Lower leg skin (tissue), 4 donors: ENCODE data around the gene LRFN2. TPM values are rescaled to one million over a fixed set of nuclear protein-coding genes. Genes with fewer than 3 reads are reported as not detected.

Experiments
- DNase-seq, 2 donors: peaks; one replicate each; pipeline ENCODE4 v3.0.0-alpha.2; 2019; ENCODE audit warnings: low spot score in 2 of 2
- H3K4me3 ChIP-seq: fragments of 200-600 bp; sonication (generic); 2 replicates; pipeline ENCODE4 v1.5.1; 2017; ENCODE audit warnings: mild to moderate bottlenecking, low read depth; ENCODE audit not compliant: poor library complexity, severe bottlenecking
- CTCF ChIP-seq, 3 donors: fragments of 450-650 bp; IDR thresholded peaks; one replicate each; pipeline ENCODE4 v1.5.1; 2016; ENCODE audit warnings: antibody characterized with exemption in 3 of 3, mild to moderate bottlenecking in 3 of 3, moderate library complexity in 2 of 3
- POLR2A ChIP-seq, 2 donors: fragments of 450-650 bp; IDR thresholded peaks; one replicate each; pipeline ENCODE4 v1.6.1; 2016 to 2017; ENCODE audit warnings: antibody characterized with exemption in 2 of 2, mild to moderate bottlenecking in 1 of 2, moderate library complexity in 1 of 2
- WGBS, 2 donors: methylation state at CpG; one replicate each; pipeline ENCODE4 v1.1.5; 2018; 5-methylcytosine and 5-hydroxymethylcytosine counted together
- intact Hi-C: fragments of 100-400 bp; cut with DNase I; formaldehyde crosslinking; loops from one replicate; pipeline ENCODE4 v1.15.0; 2023; ENCODE audit warnings: low total_unique reads
- total RNA-seq, 4 donors: library from RNA; depleted of rRNA; stranded (reverse); fragments of >200 nt; gene quantifications; one replicate each; pipeline ENCODE4 v1.1.0, GENCODE V29; 2016

LRFN2 gene
- total RNA-seq, 4 donors from 2014 or later = 0.10 TPM; not detected in 3

GRCh38 chr6:40394381-40394780 lies 192.8 kb downstream of the LRFN2 start:
- DNase-seq = peak in 1 of 2 donors; percentile 29
- intact Hi-C loops = no loop called here
- 100% methylated on average over 1 of the region's 1 CpG for WGBS, 2 donors
- H3K4me3 ChIP-seq = no peak overlapping the region
- no peak for TF ChIP-seq CTCF (IDR thresholded peaks at IDR 0.05)
- no peak for TF ChIP-seq POLR2A (IDR thresholded peaks at IDR 0.05)

GRCh38 chr6:40393641-40394040 lies 193.5 kb downstream of the LRFN2 start:
- TF ChIP-seq CTCF (IDR thresholded peaks at IDR 0.05) (no peak), POLR2A (IDR thresholded peaks at IDR 0.05) (no peak)
- peak in 1 of 2 donors; percentile 82 for DNase-seq
- no peak overlapping the region for H3K4me3 ChIP-seq
- 56 to 82% methylated on average over 5 of the region's 5 CpGs for WGBS, 2 donors
- intact Hi-C loops = no loop called here

- no peak overlapping the region for H3K4me3 ChIP-seq
- TF ChIP-seq POLR2A (IDR thresholded peaks at IDR 0.05) (no peak), CTCF (IDR thresholded peaks at IDR 0.05) (no peak)
- 94 to 98% methylated on average over 9 to 12 of the region's 16 CpGs for WGBS, 2 donors
- no peak for DNase-seq
- intact Hi-C loops = no loop called here
Measured at GRCh38 chr6:40392589-40392988, 194.6 kb downstream of the LRFN2 start.

GRCh38 chr6:40391851-40392517 lies 195.2 kb downstream of the LRFN2 start:
- no peak for TF ChIP-seq CTCF (IDR thresholded peaks at IDR 0.05)
- intact Hi-C loops = no loop called here
- DNase-seq = peak in 1 of 2 donors; percentile 82
- H3K4me3 ChIP-seq = no peak overlapping the region
- WGBS, 2 donors = 86 to 90% methylated on average over 26 to 31 of the region's 40 CpGs

- no peak for TF ChIP-seq POLR2A (IDR thresholded peaks at IDR 0.05)
- TF ChIP-seq CTCF (IDR thresholded peaks at IDR 0.05) = no peak
- intact Hi-C loops = no loop called here
- H3K4me3 ChIP-seq = no peak overlapping the region
- WGBS, 2 donors = 53 to 63% methylated on average over 3 of the region's 3 CpGs
- peak; percentile 2 to 77 for DNase-seq
Measured at GRCh38 chr6:40391086-40391485, 196.1 kb downstream of the LRFN2 start.
